ENCODE data around the gene RAB4A.

GRCh38 chr1:229271448-229272159 lies 693 bp downstream of the RAB4A start:
- TF ChIP-seq CTCF (IDR thresholded peaks at IDR 0.05 in 2 of 3, conservative IDR thresholded peaks at IDR 0.05 in 1 of 3; ENCODE audit: control insufficient read depth in 2 of 3, extremely low read depth in 1 of 3, insufficient read depth in 1 of 3, low read depth in 3 of 3, low read length in 3 of 3), result no peak
- no peak for TF ChIP-seq TCF7 (IDR thresholded peaks at IDR 0.05; ENCODE audit: borderline replicate concordance)
- TF ChIP-seq SMAD5 (IDR thresholded peaks at IDR 0.05; ENCODE audit: low read depth), result no peak
